HG03378 (cell line): ENCODE results near the gene XRN2.

Experiments used
- ATAC-seq: cut with Tn5 transposase; IDR thresholded peaks from one replicate; pipeline ENCODE4 v1.9.1; 2021; ENCODE audit warnings: mild to moderate bottlenecking, moderate library complexity; ENCODE audit not compliant: unreplicated experiment

XRN2 gene

DNA sequence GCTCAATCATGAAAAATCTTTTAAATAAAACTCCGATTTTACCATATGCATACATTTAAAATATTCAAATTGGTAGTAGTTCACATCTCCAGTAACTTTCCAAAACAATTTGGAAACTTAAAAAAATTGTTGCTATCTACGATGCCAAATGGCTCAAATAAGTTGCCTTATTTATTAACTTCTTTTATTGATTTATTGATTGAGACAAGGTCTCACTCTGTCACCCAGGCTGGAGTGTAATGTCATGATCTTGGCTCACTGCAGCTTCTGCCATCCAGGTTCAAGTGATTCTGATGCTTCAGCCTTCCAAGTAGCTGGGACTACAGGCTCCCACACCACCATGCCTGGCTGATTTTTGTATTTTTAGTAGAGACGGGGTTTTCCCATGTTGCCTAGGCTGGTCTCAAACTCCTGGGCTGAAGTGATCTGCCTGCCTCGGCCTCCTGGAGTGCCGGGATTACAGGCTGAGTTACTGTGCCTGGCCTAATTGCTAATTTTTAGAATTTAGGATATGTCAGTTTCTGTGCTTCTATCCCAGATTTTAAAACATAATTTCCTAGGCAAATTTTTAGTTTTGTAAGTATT is 81.3 kb downstream of the XRN2 start:
- ATAC-seq = no peak

DNA sequence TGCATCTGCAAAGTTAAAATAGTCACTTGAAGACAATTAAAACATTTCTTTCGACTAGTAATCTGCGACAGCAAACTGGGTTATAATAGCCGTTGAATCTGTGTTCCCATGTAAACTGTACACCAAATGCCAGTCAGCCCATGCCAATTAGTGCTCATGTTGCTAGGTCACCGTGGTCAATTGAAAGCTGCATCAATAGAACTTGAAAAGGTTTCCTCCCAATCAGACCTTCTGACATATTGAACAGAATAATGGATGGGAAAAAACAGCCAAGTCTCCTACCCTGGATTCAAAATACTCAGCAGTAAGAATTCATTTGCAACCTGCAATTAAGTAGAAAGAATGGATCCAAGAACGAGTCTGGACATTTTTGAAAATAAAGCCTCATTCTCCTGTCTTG is 83.0 kb downstream of the XRN2 start:
- no peak for ATAC-seq

DNA sequence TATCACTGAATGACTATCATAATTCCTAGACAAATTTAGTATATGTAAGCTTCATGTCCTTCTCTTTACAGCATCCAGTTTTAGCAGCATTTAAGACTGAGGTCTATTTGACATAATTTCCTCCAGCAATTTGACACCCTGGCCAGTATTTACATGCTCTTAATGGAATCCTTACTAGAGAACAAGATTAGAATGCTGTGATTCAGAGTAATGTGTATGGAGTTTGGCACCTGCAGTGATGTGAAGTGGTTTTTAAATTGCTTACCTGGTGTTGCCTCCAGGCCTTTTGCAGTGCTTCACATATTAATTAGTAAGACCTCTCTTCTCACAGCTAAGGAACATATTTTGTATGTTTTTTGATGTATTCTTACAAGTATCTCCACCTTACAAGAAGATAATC is 84.4 kb downstream of the XRN2 start:
- no peak for ATAC-seq

DNA sequence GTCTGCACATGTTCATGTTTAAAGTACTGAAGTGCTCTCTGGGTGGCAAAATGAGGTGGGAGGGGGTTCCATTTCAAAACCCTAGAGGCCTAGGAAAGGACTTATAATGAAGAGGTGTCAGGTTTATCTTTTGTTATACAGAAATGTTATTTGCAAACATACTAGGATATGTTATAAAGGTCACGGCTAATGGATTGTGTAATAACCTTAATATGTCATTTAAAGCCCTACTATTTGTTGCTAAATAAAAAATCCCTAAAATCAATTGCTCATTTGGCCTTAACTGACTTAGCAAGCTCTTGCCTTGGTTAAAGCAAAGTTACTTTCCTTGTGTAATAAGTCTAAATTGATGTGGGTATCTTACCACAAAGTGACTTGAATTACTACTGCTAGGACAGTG is 85.4 kb downstream of the XRN2 start:
- no peak for ATAC-seq

DNA sequence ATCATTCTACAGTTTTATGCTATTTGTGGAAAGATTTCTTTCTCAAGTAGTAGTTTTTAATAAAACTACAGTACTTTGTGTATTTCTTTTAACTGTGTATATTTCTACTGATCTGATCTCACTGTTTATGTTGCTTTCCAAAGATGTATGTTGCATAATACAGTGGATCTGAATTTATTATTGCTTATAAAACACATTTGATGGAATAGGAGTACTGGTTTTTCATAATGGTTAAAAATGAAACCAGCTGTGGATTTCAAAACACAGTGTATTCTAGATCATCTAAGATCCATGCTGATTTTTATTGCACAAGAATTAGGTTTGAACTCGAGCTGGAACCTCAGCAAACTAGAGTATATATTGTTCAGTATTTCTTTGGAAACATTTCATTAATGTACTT is 86.2 kb downstream of the XRN2 start:
- no peak for ATAC-seq

DNA sequence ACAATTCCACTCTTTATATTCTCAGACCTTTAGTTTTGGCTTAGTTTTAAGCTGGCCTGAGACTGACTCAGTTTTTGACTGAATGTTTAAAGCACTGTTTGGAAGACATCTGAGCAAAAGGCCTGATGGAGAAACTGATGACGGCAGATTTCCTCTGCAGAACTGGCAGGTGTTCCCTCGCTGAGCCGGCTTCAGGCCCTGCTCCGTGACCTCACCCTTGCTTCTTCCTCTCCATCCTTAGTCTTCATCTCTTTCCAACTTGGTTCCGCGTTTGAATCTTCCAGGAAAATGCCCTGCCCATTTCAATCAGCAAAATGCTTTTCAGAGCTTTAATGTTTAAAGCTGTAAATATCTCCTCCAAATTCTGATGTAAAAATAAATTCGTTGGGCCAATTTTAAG is 87.6 kb downstream of the XRN2 start:
- no peak for ATAC-seq

DNA sequence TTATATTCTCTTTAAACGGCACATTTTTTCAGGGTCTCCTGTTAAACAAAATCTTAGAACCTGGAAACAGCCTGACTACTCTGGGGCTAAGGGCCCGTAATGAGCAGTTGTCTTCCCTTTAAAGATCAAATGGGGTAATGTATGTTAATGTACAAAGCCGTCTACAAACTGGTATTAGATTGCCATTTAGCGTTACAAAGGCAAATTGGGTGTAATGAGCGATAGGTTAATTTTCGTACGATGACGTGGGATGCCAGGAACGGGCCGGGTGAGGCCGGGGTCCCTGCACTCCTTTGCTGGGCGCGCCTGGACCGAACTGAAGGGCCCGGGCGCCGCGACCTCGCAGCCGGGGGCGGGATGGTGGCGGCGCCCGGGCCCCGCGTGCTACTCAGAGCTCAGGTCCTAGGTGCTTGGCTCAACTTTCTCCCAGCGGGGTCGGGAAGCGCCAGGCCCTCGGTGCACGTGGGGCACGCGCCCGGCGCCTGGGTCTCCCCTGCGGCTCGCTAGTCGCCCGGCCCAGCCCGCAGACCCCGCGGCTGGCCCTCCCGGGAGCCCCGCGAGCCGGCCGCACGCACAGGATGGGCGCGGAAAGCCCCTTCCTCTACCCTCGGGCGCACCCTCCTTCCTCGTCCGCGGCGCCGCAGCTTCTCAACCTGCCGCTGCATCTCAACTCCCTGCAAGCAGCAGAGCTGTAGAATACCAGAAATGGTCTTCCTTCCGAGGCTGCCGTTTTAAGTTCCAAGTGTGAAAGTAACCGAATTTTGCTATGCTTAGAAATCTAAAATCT is 88.2 kb downstream of the XRN2 start:
- ATAC-seq = no peak

DNA sequence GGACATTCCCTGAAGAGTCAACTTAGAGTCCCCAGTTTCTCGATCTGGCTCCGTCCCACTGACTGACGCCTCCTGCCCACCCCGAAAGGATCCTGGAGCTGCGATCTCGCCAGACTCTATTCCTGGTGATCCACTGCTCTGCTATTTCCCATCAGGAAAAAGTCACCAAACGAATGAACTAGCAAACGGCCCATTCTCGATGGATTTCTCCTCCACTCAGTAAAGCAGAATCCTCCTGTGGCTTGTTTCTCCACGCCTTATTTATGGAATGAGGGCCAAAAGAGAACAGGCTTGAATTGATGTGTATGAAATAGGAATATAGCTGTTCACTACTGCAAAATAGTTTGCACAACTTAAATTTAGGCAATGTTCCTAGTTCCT is 88.8 kb downstream of the XRN2 start:
- no peak for ATAC-seq

DNA sequence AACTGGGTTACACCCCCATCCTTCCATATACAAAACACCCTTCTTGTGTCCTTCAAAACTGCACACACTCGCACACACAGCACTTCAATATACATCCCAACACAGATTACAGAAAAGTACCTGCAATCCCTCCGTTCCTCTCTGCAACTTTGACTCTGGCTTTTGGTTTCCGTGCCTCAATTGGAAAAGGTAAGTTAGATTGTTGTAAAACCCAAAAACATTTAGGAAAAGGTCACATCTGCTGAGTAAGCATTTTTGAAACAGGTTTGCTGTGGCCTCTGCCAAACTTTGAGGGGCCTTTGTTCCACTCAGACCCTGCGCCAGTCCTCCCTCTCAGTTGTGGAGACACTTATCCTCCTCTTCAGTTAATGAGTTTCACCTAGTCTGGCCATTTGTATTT is 90.0 kb downstream of the XRN2 start:
- ATAC-seq = no peak

DNA sequence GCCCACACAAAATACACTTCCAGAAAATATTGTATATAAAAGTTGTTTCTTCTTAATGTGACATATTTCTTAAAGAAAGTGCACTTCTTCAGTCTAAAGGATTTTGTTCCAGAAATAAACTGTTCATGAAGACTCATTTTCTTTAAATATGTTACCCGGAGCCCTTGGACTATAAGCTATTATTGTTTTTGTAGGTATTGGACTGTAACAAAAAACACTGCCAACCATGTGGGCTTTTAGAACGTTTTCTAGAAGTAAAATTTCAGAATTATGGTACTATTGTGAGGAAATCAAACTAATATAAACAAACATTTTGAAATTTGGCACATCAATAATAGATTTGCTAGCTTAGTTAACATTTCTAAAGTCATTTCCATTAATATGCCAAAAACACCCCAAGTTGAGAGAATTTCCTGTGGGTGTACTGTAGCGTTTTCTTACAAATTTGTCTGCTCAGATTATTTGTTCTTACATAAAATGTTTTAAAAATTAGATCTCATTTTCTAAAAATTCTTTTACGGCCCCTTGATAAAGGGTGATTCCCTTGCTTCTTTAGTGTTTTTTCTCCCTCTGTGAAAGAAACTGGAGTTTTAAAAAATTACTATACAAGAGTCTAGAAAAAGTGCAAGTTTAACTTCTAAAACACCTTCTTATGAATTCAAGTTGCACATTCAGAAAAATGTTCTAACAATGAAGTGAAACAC is 90.8 kb downstream of the XRN2 start:
- no peak for ATAC-seq

DNA sequence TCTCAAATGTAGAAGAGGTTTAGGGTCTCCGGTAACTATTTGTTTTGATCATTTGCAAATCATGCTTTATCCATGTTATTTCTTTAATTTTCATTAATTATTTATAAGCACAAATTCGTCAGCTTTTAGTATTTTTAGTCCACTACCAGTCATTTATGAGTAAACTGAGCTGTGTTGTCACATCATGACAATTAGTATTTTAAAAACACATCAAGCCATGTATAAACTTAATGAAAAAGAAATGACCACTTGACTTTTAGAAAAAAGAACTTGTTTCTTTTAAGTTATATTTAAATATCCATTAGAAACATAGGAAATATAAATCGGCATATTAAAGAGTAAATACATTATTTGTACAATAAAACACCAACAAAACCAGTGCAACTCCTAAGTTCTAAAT is 91.4 kb downstream of the XRN2 start:
- no peak for ATAC-seq

DNA sequence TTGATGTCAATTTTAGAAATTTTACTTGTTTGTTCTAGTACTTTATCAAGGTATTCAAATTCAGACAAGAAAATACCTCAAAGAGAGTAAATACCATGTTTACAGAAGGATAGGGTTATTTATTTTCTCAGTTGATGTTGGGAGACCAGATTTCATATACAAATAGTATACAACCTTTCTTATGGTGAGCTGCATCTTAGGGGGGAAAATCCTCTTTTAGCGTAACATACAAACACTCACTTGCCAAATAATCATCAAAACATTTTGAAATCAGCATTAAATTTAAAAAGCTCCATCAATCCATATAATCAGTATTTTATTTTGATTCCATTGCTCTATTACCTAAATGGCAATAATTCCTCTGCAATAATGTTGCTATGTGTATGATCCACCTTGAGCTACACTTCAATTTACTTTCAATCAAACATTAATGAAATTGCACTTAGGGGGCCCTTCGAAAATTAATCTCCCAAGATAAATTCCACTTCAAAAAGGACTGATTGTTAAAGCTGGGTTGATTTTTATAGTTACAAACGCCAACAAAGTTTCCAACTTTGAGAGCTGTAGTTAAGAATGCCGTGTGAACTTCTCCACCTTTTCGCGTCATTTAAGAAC is 92.0 kb downstream of the XRN2 start:
- no peak for ATAC-seq

DNA sequence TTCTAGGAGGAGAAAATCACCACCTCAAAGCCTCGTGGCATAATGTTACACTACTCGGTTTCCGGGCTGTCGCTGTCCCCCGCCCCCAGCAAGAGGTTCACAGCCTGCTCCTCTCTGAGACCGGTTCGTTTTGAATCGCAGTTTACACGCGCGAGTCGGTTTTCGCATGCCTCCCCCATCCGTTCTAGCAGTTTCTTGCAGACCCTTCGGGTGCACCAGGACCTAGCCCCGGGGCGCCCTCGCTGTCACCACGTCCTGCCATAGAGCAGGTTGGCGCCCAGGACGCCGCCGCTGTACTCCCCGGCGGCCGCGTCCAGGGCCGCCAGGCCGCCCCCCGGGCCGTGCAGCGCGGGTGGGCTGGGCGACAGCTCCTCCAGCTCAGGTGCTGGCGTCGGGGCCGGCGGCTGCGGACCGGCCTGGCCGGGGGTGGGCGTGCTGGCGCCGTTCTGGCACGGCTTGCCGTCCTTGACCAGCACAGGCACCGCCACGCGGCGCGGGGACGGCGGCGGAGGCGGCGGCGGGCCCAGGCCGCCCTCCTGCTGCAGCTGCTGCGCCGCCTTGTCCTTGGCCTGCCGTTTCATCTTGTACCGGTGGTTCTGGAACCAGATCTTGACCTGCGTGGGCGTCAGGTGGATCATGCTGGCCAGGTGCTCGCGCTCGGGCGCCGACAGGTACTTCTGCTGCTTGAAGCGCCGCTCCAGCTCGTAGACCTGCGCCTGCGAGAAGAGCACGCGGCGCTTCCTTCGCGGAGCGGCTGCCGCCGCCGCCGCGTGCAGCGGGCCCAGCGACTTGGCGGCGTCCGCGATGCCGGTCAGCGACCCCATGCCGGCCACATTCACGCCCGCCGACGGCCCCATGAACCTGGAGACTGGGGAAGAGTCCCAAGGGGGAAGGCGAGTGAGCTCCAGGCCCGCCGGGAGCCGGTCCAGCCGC is 92.8 kb downstream of the XRN2 start:
- ATAC-seq = no peak

DNA sequence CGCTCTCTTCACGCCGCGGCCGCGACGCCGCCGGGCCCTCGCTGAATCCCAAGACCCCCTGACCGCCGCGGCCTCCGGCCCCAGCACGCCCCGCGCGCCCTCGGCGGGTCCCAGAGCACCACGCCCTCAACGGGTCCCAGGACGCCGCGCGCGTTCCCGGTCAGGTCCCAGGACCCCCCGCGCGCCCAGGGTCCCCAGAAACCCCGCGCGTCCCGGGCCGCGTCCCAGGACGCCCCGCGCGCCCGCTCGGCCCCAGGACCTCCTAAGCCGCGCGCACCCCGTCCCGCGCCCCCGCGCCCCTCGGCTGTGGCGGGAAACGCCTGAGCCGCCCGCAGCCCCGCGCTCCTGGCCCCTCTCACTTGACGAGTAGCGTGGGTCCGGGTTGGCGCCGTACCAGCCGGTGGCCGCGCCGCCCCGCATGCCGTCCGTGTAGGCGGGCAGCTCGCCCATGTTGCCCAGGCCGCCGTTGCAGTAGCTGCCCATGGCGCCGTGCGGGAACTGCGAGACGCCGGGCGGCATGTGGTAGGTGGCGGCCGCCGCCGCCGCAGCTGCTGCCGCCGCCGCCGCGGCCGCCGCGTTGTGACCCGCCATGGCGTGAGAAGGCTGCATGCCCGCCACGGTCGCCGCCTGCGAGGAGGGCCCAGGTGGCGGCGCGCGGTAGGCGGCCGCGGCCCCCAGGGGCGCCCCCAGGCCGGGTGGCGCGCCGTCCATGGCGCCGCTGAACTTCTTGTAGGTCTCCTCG is 93.6 kb downstream of the XRN2 start:
- ATAC-seq = no peak

DNA sequence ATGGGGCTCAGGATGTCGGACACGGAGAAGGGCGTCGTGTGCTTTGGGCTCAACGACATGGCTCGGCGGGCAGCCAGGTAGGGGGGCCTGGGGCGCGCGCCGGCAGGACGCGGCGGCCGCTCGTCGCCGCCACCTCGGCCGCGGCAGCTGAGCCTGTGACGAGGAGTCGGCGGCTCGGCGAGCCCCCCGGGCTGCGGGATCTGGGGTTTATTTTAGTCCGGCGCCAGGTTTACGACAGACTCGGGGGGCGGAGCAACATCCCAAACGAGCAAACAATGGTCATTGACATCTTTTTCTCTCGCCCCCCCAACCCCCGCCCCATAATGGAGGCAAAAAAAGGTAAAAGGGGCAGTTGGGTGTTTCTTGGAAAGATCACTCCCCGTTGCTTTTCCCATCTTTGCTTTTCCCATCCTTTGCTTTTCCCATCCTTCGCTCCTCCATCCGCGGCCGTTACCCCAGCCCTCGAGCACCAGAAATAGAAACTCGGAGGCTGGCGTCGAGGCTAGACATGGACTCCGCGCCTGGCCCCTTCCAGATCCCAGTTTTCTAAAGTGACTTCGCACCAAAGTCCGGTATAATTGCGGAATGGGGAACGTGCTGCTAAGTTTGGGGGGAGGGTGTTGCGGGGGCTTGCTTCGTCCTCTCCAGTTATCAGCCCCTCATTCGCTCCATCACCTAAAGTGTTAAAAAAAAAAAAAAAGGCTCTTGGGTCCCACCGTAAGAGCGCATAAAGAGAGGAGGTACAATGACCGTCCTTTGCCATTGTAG is 94.4 kb downstream of the XRN2 start, which contains the start of gene NKX2-4:
TSS of gene NKX2-4 (minus strand) at position 186 of the 768 bp plus-strand sequence. CDS start at position 59, 127 bp downstream.
- no peak for ATAC-seq

DNA sequence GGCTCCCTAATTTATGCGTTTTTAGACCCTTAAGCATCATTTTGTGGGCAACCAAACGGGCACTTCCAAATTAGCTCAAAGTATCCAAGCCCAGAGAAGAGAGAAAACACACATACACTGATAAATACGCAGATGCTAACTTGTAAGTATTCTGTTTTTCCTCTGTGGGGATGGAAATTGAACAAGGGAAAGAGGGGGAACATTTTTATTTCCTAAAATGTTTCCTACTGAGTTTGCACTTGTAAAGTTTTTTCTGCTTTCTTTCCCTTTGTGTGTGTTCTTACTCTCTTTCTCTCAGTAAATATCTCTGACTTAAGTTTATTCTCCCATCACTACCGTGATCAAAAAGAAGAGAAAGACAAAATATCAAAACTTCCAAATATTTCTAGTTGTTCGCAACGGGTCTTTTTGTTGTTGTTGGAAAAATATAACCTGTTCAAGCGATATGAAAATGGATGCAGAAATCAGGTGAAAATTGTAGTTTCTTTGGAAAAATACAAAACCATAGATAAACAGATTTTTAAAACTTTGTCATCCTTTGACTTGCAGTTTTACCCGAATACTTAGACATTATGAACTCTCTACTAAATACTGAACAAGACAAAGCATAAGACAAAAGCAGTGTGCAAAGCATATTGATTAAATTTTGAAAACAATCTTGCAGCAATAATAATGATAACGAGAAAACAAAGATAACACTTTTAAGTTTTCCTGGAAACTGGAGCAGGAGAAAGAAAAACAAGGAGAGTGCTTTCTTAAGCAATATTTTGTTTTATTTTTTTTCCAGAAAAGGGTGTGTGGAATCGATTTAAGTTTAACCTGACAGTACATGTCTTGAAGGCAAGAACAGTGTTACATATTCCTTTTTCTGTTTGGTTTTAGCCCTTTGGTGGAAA is 95.2 kb downstream of the XRN2 start:
- ATAC-seq = no peak

DNA sequence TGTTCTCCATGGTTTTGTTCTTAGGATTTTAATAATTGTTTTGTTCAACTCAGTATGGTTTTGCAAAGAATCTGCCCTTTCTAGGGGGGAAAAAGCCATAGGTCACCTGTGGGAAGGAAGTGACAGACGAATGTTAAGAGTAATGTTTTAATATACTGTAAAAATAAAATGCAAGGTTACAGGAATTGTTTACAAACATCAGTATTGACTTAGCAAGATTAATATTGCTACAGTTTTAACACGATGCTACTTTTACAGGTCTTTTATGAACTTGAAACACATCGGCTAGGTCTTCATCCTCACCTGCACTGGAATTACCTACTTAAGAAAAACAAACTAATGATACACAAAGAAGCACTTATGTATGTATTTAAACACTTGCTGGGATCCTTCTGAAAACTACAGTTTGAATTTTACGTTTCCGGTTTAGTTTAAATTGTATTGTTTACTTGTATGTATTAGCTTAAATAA is 95.9 kb downstream of the XRN2 start:
- ATAC-seq = no peak

DNA sequence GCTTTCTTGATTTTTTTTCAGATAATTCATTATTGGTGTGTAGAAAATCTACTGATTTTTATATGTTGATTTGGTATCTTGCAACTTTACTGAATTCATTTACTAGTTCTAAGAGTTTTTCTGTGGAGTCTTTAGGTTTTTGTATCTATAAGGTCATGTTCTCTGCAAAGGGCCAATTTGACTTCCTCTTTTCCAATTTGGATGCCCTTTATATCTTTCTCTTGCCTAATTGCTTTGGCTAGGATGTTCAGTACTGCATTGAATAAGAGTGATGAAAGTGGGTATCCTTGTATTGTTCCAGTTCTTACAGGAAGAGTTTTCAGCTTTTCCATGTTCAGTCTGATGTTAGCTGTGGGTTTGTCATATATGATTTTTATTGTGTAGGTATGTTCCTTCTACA is 108.6 kb downstream of the XRN2 start:
- no peak for ATAC-seq
